ENCODE data around the gene NTN5. TPM values are rescaled to one million over a fixed set of nuclear protein-coding genes. Genes with fewer than 3 reads are reported as not detected.

Gene NTN5
- total RNA-seq, 1 donor from 2014 or later, result 1.8 TPM

GRCh38 chr19:48630296-48631063 lies 42.3 kb downstream of the NTN5 start:
- H3K27ac Mint-ChIP-seq (ENCODE audit: unreplicated experiment), result peak overlapping the region; percentile 94
- TF ChIP-seq CTCF (IDR thresholded peaks at IDR 0.05; ENCODE audit: partially characterized antibody, unreplicated experiment), result no peak
- peaks cover 11% of the 10 kb centered on the region for H3K4me1 Mint-ChIP-seq (ENCODE audit: low read depth, unreplicated experiment)
- peaks cover 3% of the 10 kb centered on the region for H3K27me3 Mint-ChIP-seq (ENCODE audit: unreplicated experiment)
- DNase-seq, result peak; percentile 59
- peak overlapping the region; percentile 89 for H3K4me3 Mint-ChIP-seq (ENCODE audit: unreplicated experiment)
- no peaks in the 10 kb centered on the region for H3K36me3 Mint-ChIP-seq (ENCODE audit: unreplicated experiment)
- H3K9me3 Mint-ChIP-seq (ENCODE audit: unreplicated experiment), result peaks cover 4% of the 10 kb centered on the region

- H3K4me1 Mint-ChIP-seq (ENCODE audit: low read depth, unreplicated experiment), result peaks cover 14% of the 10 kb centered on the region
- peak overlapping the region; percentile 94 for H3K27ac Mint-ChIP-seq (ENCODE audit: unreplicated experiment)
- H3K36me3 Mint-ChIP-seq (ENCODE audit: unreplicated experiment), result no peaks in the 10 kb centered on the region
- H3K9me3 Mint-ChIP-seq (ENCODE audit: unreplicated experiment), result peaks cover 9% of the 10 kb centered on the region
- TF ChIP-seq CTCF (IDR thresholded peaks at IDR 0.05; ENCODE audit: partially characterized antibody, unreplicated experiment), result no peak
- peaks cover 3% of the 10 kb centered on the region for H3K27me3 Mint-ChIP-seq (ENCODE audit: unreplicated experiment)
- peak overlapping the region; percentile 89 for H3K4me3 Mint-ChIP-seq (ENCODE audit: unreplicated experiment)
- DNase-seq, result peak; percentile 87
These were observed 43.1 kb downstream of the NTN5 start for GRCh38 chr19:48629599-48630295.

- no peaks in the 10 kb centered on the region for H3K36me3 Mint-ChIP-seq (ENCODE audit: unreplicated experiment)
- H3K4me3 Mint-ChIP-seq (ENCODE audit: unreplicated experiment), result no peak overlapping the region
- no peak overlapping the region for H3K27ac Mint-ChIP-seq (ENCODE audit: unreplicated experiment)
These were observed 43.6 kb downstream of the NTN5 start for GRCh38 chr19:48629297-48629598.

GRCh38 chr19:48628486-48629296 lies 44.1 kb downstream of the NTN5 start:
- no peak for TF ChIP-seq CTCF (IDR thresholded peaks at IDR 0.05; ENCODE audit: partially characterized antibody, unreplicated experiment)
- H3K4me1 Mint-ChIP-seq (ENCODE audit: low read depth, unreplicated experiment), result peaks cover 16% of the 10 kb centered on the region
- peak; percentile 28 for DNase-seq
- H3K9me3 Mint-ChIP-seq (ENCODE audit: unreplicated experiment), result peaks cover 11% of the 10 kb centered on the region
- no peak overlapping the region for H3K27ac Mint-ChIP-seq (ENCODE audit: unreplicated experiment)
- peaks cover 5% of the 10 kb centered on the region for H3K27me3 Mint-ChIP-seq (ENCODE audit: unreplicated experiment)
- no peaks in the 10 kb centered on the region for H3K36me3 Mint-ChIP-seq (ENCODE audit: unreplicated experiment)
- peak overlapping the region; percentile 32 for H3K4me3 Mint-ChIP-seq (ENCODE audit: unreplicated experiment)

More at GRCh38 chr19:48629297-48629598, 43.6 kb downstream of the NTN5 start:
- TF ChIP-seq CTCF (IDR thresholded peaks at IDR 0.05; ENCODE audit: partially characterized antibody, unreplicated experiment), result no peak
- no peak for DNase-seq
- Mint-ChIP-seq H3K4me1 (ENCODE audit: low read depth, unreplicated experiment) (peaks cover 14% of the 10 kb centered on the region), H3K27me3 (ENCODE audit: unreplicated experiment) (peaks cover 3% of the 10 kb centered on the region), H3K9me3 (ENCODE audit: unreplicated experiment) (peaks cover 9% of the 10 kb centered on the region)

Data from glutamatergic neuron (in vitro differentiated cells).